GM23338 (cell line): ENCODE data around the gene RNF130. TPM values are rescaled to one million over a fixed set of nuclear protein-coding genes. Genes with fewer than 3 reads are reported as not detected.
A peak's percentile ranks its signal among the peaks of the same experiment; 100 is the strongest.

Source experiments
- ATAC-seq: fragments of 200-7000 bp; cut with Tn5 transposase; 3 replicates; pipeline ENCODE4 v1.9.1; 2020
- DNase-seq: peaks from one replicate; pipeline ENCODE4 v3.0.0-alpha.2; 2015; ENCODE audit warnings: low spot score
- H2AFZ ChIP-seq: fragments of 200-600 bp; sonication (generic); 2 replicates; pipeline ENCODE4 v1.8.0; 2016; ENCODE audit warnings: antibody characterized with exemption, mild to moderate bottlenecking, moderate library complexity
- H3F3A ChIP-seq: fragments of 200-600 bp; sonication (generic); replicated peaks from 2 replicates; pipeline ENCODE4 v1.8.0; 2017; ENCODE audit warnings: antibody characterized with exemption, mixed run types, low read depth
- H3K27ac ChIP-seq: fragments of 200-600 bp; sonication (generic); 2 replicates; pipeline ENCODE4 v1.6.1; 2016; ENCODE audit warnings: low read depth
- H3K27me3 ChIP-seq: fragments of 200-600 bp; sonication (generic); 2 replicates; pipeline ENCODE4 v1.8.0; 2016; ENCODE audit warnings: mild to moderate bottlenecking, mixed run types, moderate library complexity; ENCODE audit not compliant: insufficient read depth
- H3K36me3 ChIP-seq: fragments of 200-600 bp; sonication (generic); 2 replicates; pipeline ENCODE4 v1.8.0; 2016; ENCODE audit warnings: mild to moderate bottlenecking; ENCODE audit not compliant: insufficient read depth
- H3K4me1 ChIP-seq: fragments of 200-600 bp; sonication (generic); 2 replicates; pipeline ENCODE4 v1.8.0; 2016; ENCODE audit warnings: mild to moderate bottlenecking, moderate library complexity; ENCODE audit not compliant: insufficient read depth
- H3K4me2 ChIP-seq: fragments of 200-600 bp; sonication (generic); 2 replicates; pipeline ENCODE4 v1.7.1; 2017; ENCODE audit warnings: mixed run types
- H3K4me3 ChIP-seq: fragments of 200-600 bp; sonication (generic); 2 replicates; pipeline ENCODE4 v1.6.1; 2016; ENCODE audit warnings: mixed run types
- H3K79me2 ChIP-seq: fragments of 200-600 bp; sonication (generic); replicated peaks from 2 replicates; pipeline ENCODE4 v1.8.0; 2017; ENCODE audit warnings: mild to moderate bottlenecking; ENCODE audit not compliant: insufficient read depth
- H3K9me2 ChIP-seq: fragments of 200-600 bp; sonication (generic); 2 replicates; pipeline ENCODE4 v1.8.0; 2017; ENCODE audit not compliant: insufficient read depth
- H4K20me1 ChIP-seq: fragments of 200-600 bp; sonication (generic); replicated peaks from 2 replicates; pipeline ENCODE4 v1.8.0; 2017; ENCODE audit warnings: mild to moderate bottlenecking; ENCODE audit not compliant: insufficient read depth
- H3K27ac Mint-ChIP-seq: 2 replicates; pipeline ENCODE4 v1.8.0; 2020; ENCODE audit warnings: inconsistent platforms, mild to moderate bottlenecking, moderate library complexity, mixed read lengths
- H3K27me3 Mint-ChIP-seq: 3 replicates; pipeline ENCODE4 v1.8.0; 2022; ENCODE audit warnings: low read depth, mild to moderate bottlenecking, moderate library complexity, mixed read lengths, inconsistent platforms; ENCODE audit not compliant: insufficient read depth, poor library complexity
- H3K36me3 Mint-ChIP-seq: 3 replicates; pipeline ENCODE4 v1.8.0; 2021; ENCODE audit warnings: low read depth, mild to moderate bottlenecking, inconsistent platforms, moderate library complexity, mixed read lengths
- H3K4me1 Mint-ChIP-seq: 3 replicates; pipeline ENCODE4 v1.8.0; 2020; ENCODE audit warnings: mild to moderate bottlenecking, inconsistent platforms, mixed read lengths
- H3K4me3 Mint-ChIP-seq: 3 replicates; pipeline ENCODE4 v1.8.0; 2021; ENCODE audit warnings: moderate library complexity, mild to moderate bottlenecking, inconsistent platforms, mixed read lengths
- H3K9me3 Mint-ChIP-seq: 3 replicates; pipeline ENCODE4 v1.8.0; 2020; ENCODE audit warnings: moderate library complexity, mild to moderate bottlenecking, inconsistent platforms, mixed read lengths
- CREB1 ChIP-seq: fragments of 250-450 bp; sonication (Bioruptor Pico); IDR thresholded peaks from 2 replicates; pipeline ENCODE4 v1.5.0; 2020; ENCODE audit warnings: low read depth, mild to moderate bottlenecking, moderate library complexity
- CTCF ChIP-seq, 2 experiments: fragments of 200-600 bp in 1 of 2; sonication (generic) in 1 of 2; conservative IDR thresholded peaks; 2 replicates each; pipeline versions ENCODE4 v1.5.1 to v1.6.1; 2016 to 2017; ENCODE audit warnings: antibody characterized with exemption in 2 of 2, low read depth in 2 of 2, mild to moderate bottlenecking in 2 of 2, moderate library complexity in 1 of 2
- ETS1 ChIP-seq: IDR thresholded peaks from 2 replicates; pipeline ENCODE4 v1.6.1; 2016; ENCODE audit warnings: antibody characterized with exemption
- EZH2 ChIP-seq: fragments of 200-600 bp; sonication (generic); IDR thresholded peaks from one replicate; pipeline ENCODE4 v1.8.0; 2017; ENCODE audit warnings: antibody characterized with exemption, mild to moderate bottlenecking, low read depth; ENCODE audit not compliant: unreplicated experiment
- EZH2phosphoT487 ChIP-seq: fragments of 200-600 bp; sonication (generic); IDR thresholded peaks from one replicate; pipeline ENCODE4 v1.8.1; 2018; ENCODE audit warnings: antibody characterized with exemption; ENCODE audit not compliant: unreplicated experiment
- JUNB ChIP-seq: IDR thresholded peaks from one replicate; pipeline ENCODE4 v1.6.1; 2016; ENCODE audit warnings: antibody characterized with exemption; ENCODE audit not compliant: unreplicated experiment
- NANOG ChIP-seq: IDR thresholded peaks from 2 replicates; pipeline ENCODE4 v1.6.1; 2016; ENCODE audit warnings: antibody characterized with exemption, borderline replicate concordance
- POLR2AphosphoS5 ChIP-seq: IDR thresholded peaks from 2 replicates; pipeline ENCODE4 v1.6.1; 2016; ENCODE audit warnings: antibody characterized with exemption, low read depth
- REST ChIP-seq: IDR thresholded peaks from one replicate; pipeline ENCODE4 v1.6.1; 2018; ENCODE audit warnings: antibody characterized with exemption; ENCODE audit not compliant: unreplicated experiment
- STAT1 ChIP-seq: IDR thresholded peaks from one replicate; pipeline ENCODE4 v1.6.1; 2016; ENCODE audit warnings: antibody characterized with exemption; ENCODE audit not compliant: unreplicated experiment
- ZNF114 ChIP-seq: fragments of 250-450 bp; sonication (Bioruptor Pico); IDR thresholded peaks from 2 replicates; pipeline ENCODE4 v1.5.0; 2020; ENCODE audit warnings: mild to moderate bottlenecking, moderate library complexity
- ZNF331 ChIP-seq: fragments of 250-450 bp; sonication (Bioruptor Pico); IDR thresholded peaks from 2 replicates; pipeline ENCODE4 v1.5.0; 2020; ENCODE audit warnings: low read depth, mild to moderate bottlenecking, moderate library complexity
- ZNF462 ChIP-seq: fragments of 250-450 bp; sonication (Bioruptor Pico); IDR thresholded peaks from 2 replicates; pipeline ENCODE4 v1.5.0; 2020; ENCODE audit warnings: mild to moderate bottlenecking, moderate library complexity
- polyA plus RNA-seq: library from polyadenylated mRNA; unstranded; fragments of >200 nt; fragmentation: Nextera tagmentation; extraction: Ambion mirVana; gene quantifications from 2 replicates; pipeline ENCODE4 v1.2.1, GENCODE V29; 2016
- total RNA-seq: library from RNA; depleted of rRNA; stranded (reverse); fragments of >200 nt; shearing (Covaris generic); gene quantifications from 2 replicates; pipeline ENCODE4 v1.2.3, GENCODE V29; 2014

RNF130 gene
- total and polyA plus RNA-seq, 2 experiments from 2014 or later = 60.1 to 97.3 TPM

GRCh38 chr5:179980767-179981166 is 90.8 kb downstream of the RNF130 start:
- Histone ChIP-seq H3K27ac (no peak overlapping the region), H4K20me1 (peaks cover 7% of the 10 kb centered on the region), H3K4me1 (no peaks in the 10 kb centered on the region), H3K4me2 (no peak overlapping the region), H3F3A (peaks cover 6% of the 10 kb centered on the region; the same call in 1 of the 2 replicates), H3K36me3 (peaks cover 11% of the 10 kb centered on the region), H3K79me2 (no peaks in the 10 kb centered on the region), H2AFZ (no peak overlapping the region), H3K27me3 (no peaks in the 10 kb centered on the region), H3K4me3 (no peak overlapping the region), H3K9me2 (no peaks in the 10 kb centered on the region)
- Mint-ChIP-seq H3K36me3 (peaks cover 29% of the 10 kb centered on the region), H3K27ac (no peak overlapping the region), H3K4me1 (no peaks in the 10 kb centered on the region), H3K27me3 (peaks cover 2% of the 10 kb centered on the region), H3K4me3 (no peak overlapping the region), H3K9me3 (no peaks in the 10 kb centered on the region)
- DNase-seq = no peak
- ATAC-seq = peak; percentile 62
- TF ChIP-seq EZH2phosphoT487 (no peak), CTCF (conservative IDR thresholded peaks at IDR 0.05; ENCODE audit: low read depth in 2 of 2) (no peak), JUNB (no peak), CREB1 (CRISPR knock-in tag) (no peak), ZNF331 (CRISPR knock-in tag) (no peak), NANOG (no peak), ETS1 (no peak), POLR2AphosphoS5 (no peak), ZNF114 (CRISPR knock-in tag) (no peak), ZNF462 (no peak), EZH2 (no peak), STAT1 (no peak), REST (no peak)
